ENCODE measurements around the gene PSMA3. TPM values are rescaled to one million over a fixed set of nuclear protein-coding genes. Genes with fewer than 3 reads are reported as not detected.

The PSMA3 gene
- total and polyA plus RNA-seq, 4 donors = 64.3 to 302 (median 181) TPM

DNA sequence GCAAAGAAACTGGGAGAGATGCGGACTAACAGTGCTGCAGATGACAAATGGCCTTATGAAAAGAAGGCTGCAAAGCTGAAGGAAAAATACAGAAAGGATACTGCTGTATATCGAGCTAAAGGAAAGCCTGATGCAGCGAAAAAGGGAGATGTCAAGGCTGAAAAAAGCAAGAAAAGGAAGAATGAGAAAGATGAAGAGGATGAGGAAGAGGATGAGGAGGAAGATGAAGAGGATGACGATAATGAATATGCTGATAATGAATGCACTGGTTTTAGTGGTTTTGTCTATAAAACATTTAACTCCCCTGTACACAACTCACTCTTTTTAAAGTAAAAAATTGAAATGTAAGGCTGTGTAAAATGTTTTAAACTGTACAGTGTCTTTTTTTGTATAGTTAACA, 40.5 kb downstream of the PSMA3 start:
- H3K27me3 ChIP-seq (ENCODE audit: control insufficient read depth in 3 of 3, insufficient read depth in 3 of 3, low read length in 2 of 3) = no peaks in the 10 kb centered on the region
- peaks cover 0 to 15% (median 6%) of the 10 kb centered on the region in 5 donors for H3K4me1 ChIP-seq (ENCODE audit: control insufficient read depth in 5 of 5, insufficient read depth in 5 of 5, low read length in 5 of 5)
- WGBS, 2 donors = 94 to 96% methylated on average over 4 of the region's 4 CpGs

DNA sequence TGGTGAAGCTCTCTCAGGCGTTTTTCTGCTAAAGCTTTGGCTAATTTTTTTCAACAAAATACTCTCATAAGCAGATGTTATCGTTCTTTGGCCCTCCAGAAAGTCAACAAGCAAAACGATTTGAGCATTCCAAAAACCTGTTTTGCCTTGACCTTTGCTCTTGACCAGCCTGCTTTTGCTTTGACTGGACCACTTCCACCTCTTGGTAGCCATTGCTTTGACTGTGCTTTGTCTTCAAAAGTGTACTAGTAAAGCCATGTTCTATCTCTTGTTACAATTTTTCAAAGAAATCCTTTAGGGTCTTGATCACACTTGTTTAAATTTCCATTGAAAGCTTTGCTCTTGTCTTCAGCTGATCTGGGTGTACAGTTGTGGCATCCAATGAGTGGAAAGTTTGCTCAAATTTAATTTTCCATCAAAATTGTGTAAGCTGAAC, 43.0 kb downstream of the PSMA3 start:
- Histone ChIP-seq H3K27me3 (ENCODE audit: control insufficient read depth in 3 of 3, insufficient read depth in 3 of 3, low read length in 2 of 3) (no peaks in the 10 kb centered on the region), H3K27ac (ENCODE audit: low read depth in 1 of 2, low read length in 1 of 2) (no peak overlapping the region), H3K4me3 (no peak overlapping the region), H3K9me3 (ENCODE audit: control insufficient read depth in 4 of 4, insufficient read depth in 3 of 4, low read length in 3 of 4) (no peaks in the 10 kb centered on the region), H3K4me1 (ENCODE audit: control insufficient read depth in 5 of 5, insufficient read depth in 5 of 5, low read length in 5 of 5) (peaks cover 0 to 9% (median 0%) of the 10 kb centered on the region in 5 donors), H3K9ac (ENCODE audit: insufficient read depth in 1 of 2, low read length in 2 of 2) (no peak overlapping the region), H3K36me3 (ENCODE audit: control insufficient read depth in 4 of 4, insufficient read depth in 4 of 4, low read length in 4 of 4) (peaks cover 15 to 53% (median 36%) of the 10 kb centered on the region in 4 donors)
- ATAC-seq (ENCODE audit: insufficient read depth, low FRiP score) (no peak), DNase-seq (no peak)
- 58 to 77% methylated on average over 3 of the region's 3 CpGs for WGBS, 2 donors
- TF ChIP-seq, protein P1, sequence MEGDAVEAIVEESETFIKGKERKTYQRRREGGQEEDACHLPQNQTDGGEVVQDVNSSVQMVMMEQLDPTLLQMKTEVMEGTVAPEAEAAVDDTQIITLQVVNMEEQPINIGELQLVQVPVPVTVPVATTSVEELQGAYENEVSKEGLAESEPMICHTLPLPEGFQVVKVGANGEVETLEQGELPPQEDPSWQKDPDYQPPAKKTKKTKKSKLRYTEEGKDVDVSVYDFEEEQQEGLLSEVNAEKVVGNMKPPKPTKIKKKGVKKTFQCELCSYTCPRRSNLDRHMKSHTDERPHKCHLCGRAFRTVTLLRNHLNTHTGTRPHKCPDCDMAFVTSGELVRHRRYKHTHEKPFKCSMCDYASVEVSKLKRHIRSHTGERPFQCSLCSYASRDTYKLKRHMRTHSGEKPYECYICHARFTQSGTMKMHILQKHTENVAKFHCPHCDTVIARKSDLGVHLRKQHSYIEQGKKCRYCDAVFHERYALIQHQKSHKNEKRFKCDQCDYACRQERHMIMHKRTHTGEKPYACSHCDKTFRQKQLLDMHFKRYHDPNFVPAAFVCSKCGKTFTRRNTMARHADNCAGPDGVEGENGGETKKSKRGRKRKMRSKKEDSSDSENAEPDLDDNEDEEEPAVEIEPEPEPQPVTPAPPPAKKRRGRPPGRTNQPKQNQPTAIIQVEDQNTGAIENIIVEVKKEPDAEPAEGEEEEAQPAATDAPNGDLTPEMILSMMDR (IDR thresholded peaks at IDR 0.05; ENCODE audit: control extremely low read depth, extremely low read depth) = no peak

More for the DNA sequence above, 40.5 kb downstream of the PSMA3 start:
- no peak for DNase-seq
- H3K27ac ChIP-seq (ENCODE audit: low read depth in 1 of 2, low read length in 1 of 2) = no peak overlapping the region
- no peak overlapping the region for H3K9ac ChIP-seq (ENCODE audit: insufficient read depth in 1 of 2, low read length in 2 of 2)
- ATAC-seq (ENCODE audit: insufficient read depth, low FRiP score) = no peak
- peaks cover 8 to 41% (median 28%) of the 10 kb centered on the region in 4 donors for H3K36me3 ChIP-seq (ENCODE audit: control insufficient read depth in 4 of 4, insufficient read depth in 4 of 4, low read length in 4 of 4)
- TF ChIP-seq, protein P1 (IDR thresholded peaks at IDR 0.05; ENCODE audit: control extremely low read depth, extremely low read depth) = no peak
- no peaks in the 10 kb centered on the region for H3K9me3 ChIP-seq (ENCODE audit: control insufficient read depth in 4 of 4, insufficient read depth in 3 of 4, low read length in 3 of 4)
- no peak overlapping the region for H3K4me3 ChIP-seq

DNA sequence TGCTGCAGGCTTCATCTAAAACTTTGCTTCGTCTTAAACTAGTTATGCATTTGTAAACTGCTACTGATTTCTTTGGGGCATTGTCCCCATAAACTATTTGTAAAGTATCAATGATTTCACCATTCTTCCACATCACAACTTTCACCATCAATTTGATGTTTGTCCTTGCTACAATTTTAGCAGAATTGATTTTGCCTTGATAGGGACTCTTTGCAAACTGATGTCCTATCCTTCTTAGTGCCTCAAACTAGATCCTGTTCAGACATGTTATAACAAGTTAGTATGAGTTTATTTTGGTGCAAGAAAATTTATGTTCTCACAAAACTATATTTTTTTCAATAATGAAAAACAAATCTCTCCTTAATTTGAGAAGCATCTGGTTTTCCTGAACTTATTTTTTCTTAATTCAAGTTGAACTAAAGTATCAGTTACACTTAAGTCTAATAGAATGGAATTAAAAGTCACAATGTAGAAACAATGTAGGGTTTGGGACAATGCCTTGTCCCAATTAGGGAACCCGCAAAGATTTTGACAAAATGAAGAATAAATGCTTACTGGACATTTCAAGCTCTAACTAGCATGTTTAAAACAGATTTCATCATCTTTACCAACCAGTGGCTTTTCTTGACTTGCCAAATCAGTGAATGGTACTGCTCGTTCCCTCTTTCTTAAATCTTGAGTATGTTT, 43.6 kb downstream of the PSMA3 start:
- H3K4me1 ChIP-seq (ENCODE audit: control insufficient read depth in 5 of 5, insufficient read depth in 5 of 5, low read length in 5 of 5) = peaks cover 0 to 7% (median 0%) of the 10 kb centered on the region in 5 donors
- 70 to 74% methylated on average over 3 of the region's 3 CpGs for WGBS, 2 donors

More for the DNA sequence above, 43.6 kb downstream of the PSMA3 start:
- Histone ChIP-seq H3K4me3 (no peak overlapping the region), H3K27me3 (ENCODE audit: control insufficient read depth in 3 of 3, insufficient read depth in 3 of 3, low read length in 2 of 3) (no peaks in the 10 kb centered on the region), H3K9me3 (ENCODE audit: control insufficient read depth in 4 of 4, insufficient read depth in 3 of 4, low read length in 3 of 4) (no peaks in the 10 kb centered on the region), H3K9ac (ENCODE audit: insufficient read depth in 1 of 2, low read length in 2 of 2) (no peak overlapping the region), H3K27ac (ENCODE audit: low read depth in 1 of 2, low read length in 1 of 2) (no peak overlapping the region), H3K36me3 (ENCODE audit: control insufficient read depth in 4 of 4, insufficient read depth in 4 of 4, low read length in 4 of 4) (peaks cover 17 to 52% (median 35%) of the 10 kb centered on the region in 4 donors)
- TF ChIP-seq, protein P1 (IDR thresholded peaks at IDR 0.05; ENCODE audit: control extremely low read depth, extremely low read depth) = no peak
- no peak for ATAC-seq (ENCODE audit: insufficient read depth, low FRiP score)
- no peak for DNase-seq
